ENCODE measurements around the gene ZG16B.

- no peak for TF ChIP-seq CTCF (IDR thresholded peaks at IDR 0.05)
- no peak for TF ChIP-seq POLR2A (IDR thresholded peaks at IDR 0.05)
- TF ChIP-seq EP300 (IDR thresholded peaks at IDR 0.05): no peak
- no peak for TF ChIP-seq POLR2AphosphoS5 (IDR thresholded peaks at IDR 0.05)
These were observed 19.0 kb downstream of the ZG16B start for GRCh38 chr16:2848933-2849725.

Measured in upper lobe of left lung (tissue), 4 donors.